Measurements from ENCODE around the gene OR5H2.

- TF ChIP-seq POLR2A (IDR thresholded peaks at IDR 0.05): no peak
- no peak for TF ChIP-seq CTCF (IDR thresholded peaks at IDR 0.05)
Measured at GRCh38 chr3:98290916-98291315, 8.6 kb downstream of the OR5H2 start.

Data from esophagus squamous epithelium (tissue), 4 donors.